A549 (cell line): ENCODE results near the gene KHNYN. TPM values are rescaled to one million over a fixed set of nuclear protein-coding genes. Genes with fewer than 3 reads are reported as not detected.

Experiments
- ATAC-seq, 2 experiments: fragments of 200-7000 bp in 1 of 2; fragments of >200 bp in 1 of 2; cut with Nextera tagmentation in 1 of 2; cut with Tn5 transposase in 1 of 2; 3 replicates each; pipeline versions ENCODE4 v1.8.0 to v1.9.1; 2018 to 2020; ENCODE audit warnings: mild to moderate bottlenecking in 1 of 2, moderate library complexity in 1 of 2
- CTCF ChIA-PET: fragments of 300-600 bp; sonication (Branson Sonifier 250); formaldehyde crosslinking; extraction: SDS; loops from one replicate; lab custom pipeline; 2021; ENCODE audit warnings: antibody characterized with exemption, inconsistent platforms; lab: Yijun Ruan, JAX
- POLR2A ChIA-PET: fragments of 350-600 bp; formaldehyde crosslinking; extraction: SDS; loops from one replicate; lab custom pipeline; 2021; ENCODE audit warnings: antibody characterized with exemption, inconsistent platforms; lab: Yijun Ruan, JAX
- DNase-seq, 2 experiments: peaks; one replicate each; pipeline versions ENCODE4 v3.0.0 to v3.0.0-alpha.2; 2011 to 2016; ENCODE audit warnings: low read depth in 1 of 2, low spot score in 1 of 2
- FAIRE-seq: peaks from 2 replicates; lab custom pipeline; 2011; peaks lifted over from hg19 to GRCh38; lab: Jason Lieb, UNC
- H3K27ac ChIP-seq, 2 experiments: fragments of >200 bp; sonication (Bioruptor Twin); formaldehyde crosslinking; 3 replicates each; pipeline ENCODE4 v1.5.1; 2016 to 2017
- H3K4me1 ChIP-seq: fragments of >200 bp; sonication (Bioruptor Twin); formaldehyde crosslinking; 3 replicates; pipeline ENCODE4 v1.6.1; 2016
- H3K4me2 ChIP-seq: fragments of >200 bp; sonication (Bioruptor Twin); formaldehyde crosslinking; 3 replicates; pipeline ENCODE4 v1.6.1; 2016
- H3K4me3 ChIP-seq: fragments of >200 bp; sonication (Bioruptor Twin); formaldehyde crosslinking; 3 replicates; pipeline ENCODE4 v1.5.1; 2016
- H3K9me3 ChIP-seq: fragments of >200 bp; sonication (Bioruptor Twin); formaldehyde crosslinking; 3 replicates; pipeline ENCODE4 v1.6.1; 2016
- CBX8 ChIP-seq: fragments of 200-600 bp; sonication (generic); IDR thresholded peaks from 2 replicates; pipeline ENCODE4 v1.6.1; 2016
- CHD4 ChIP-seq: fragments of 200-600 bp; sonication (generic); IDR thresholded peaks from 2 replicates; pipeline ENCODE4 v1.6.1; 2016; ENCODE audit warnings: antibody characterized with exemption, mild to moderate bottlenecking, borderline replicate concordance
- EHF ChIP-seq: fragments of 250-450 bp; sonication (Bioruptor Pico); IDR thresholded peaks from 2 replicates; pipeline ENCODE4 v1.5.0; 2020; ENCODE audit warnings: mild to moderate bottlenecking
- ESRRA ChIP-seq: fragments of 150-350 bp; IDR thresholded peaks from 2 replicates; pipeline ENCODE4 v1.6.1; 2014; ENCODE audit warnings: mild to moderate bottlenecking, low read length, borderline replicate concordance
- FOSB ChIP-seq: fragments of 250-450 bp; sonication (Bioruptor Pico); IDR thresholded peaks from 2 replicates; pipeline ENCODE4 v1.5.0; 2020; ENCODE audit warnings: mild to moderate bottlenecking, moderate library complexity
- FOSL2 ChIP-seq, 2 experiments: fragments of 450-650 bp in 1 of 2; fragments of >200 bp in 1 of 2; sonication (Bioruptor Twin) in 1 of 2; formaldehyde crosslinking; IDR thresholded peaks; 2 replicates each; pipeline versions ENCODE4 v1.5.0 to v1.6.1; 2016 to 2020; ENCODE audit warnings: mild to moderate bottlenecking in 1 of 2, moderate library complexity in 1 of 2
- FOXS1 ChIP-seq: fragments of 250-450 bp; sonication (Bioruptor Pico); IDR thresholded peaks from 2 replicates; pipeline ENCODE4 v1.5.0; 2020; ENCODE audit warnings: mild to moderate bottlenecking, moderate library complexity
- HES2 ChIP-seq: fragments of >200 bp; sonication (Bioruptor Twin); formaldehyde crosslinking; IDR thresholded peaks from 2 replicates; pipeline ENCODE4 v1.6.1; 2016
- HOXB13 ChIP-seq: fragments of 250-450 bp; sonication (Bioruptor Pico); IDR thresholded peaks from 2 replicates; pipeline ENCODE4 v1.5.0; 2020; ENCODE audit warnings: low read depth, mild to moderate bottlenecking, moderate library complexity
- MAZ ChIP-seq: fragments of 150-350 bp; IDR thresholded peaks from 2 replicates; pipeline ENCODE4 v1.6.1; 2014; ENCODE audit warnings: antibody characterized with exemption, low read depth, low read length, borderline replicate concordance
- MYC ChIP-seq: IDR thresholded peaks from 2 replicates; pipeline ENCODE4 v1.6.1; 2012; ENCODE audit warnings: mild to moderate bottlenecking, inconsistent platforms, low read length, improper control_type of control experiment, borderline replicate concordance
- NFE2L2 ChIP-seq: fragments of 150-350 bp; conservative IDR thresholded peaks from 2 replicates; pipeline ENCODE4 v1.6.1; 2014; ENCODE audit warnings: low read length
- NPAS2 ChIP-seq: fragments of 250-450 bp; sonication (Bioruptor Pico); IDR thresholded peaks from 2 replicates; pipeline ENCODE4 v1.8.0; 2022; ENCODE audit warnings: mild to moderate bottlenecking, moderate library complexity, borderline replicate concordance
- RAD21 ChIP-seq, 2 experiments: fragments of >200 bp in 1 of 2; sonication (Bioruptor Twin) in 1 of 2; formaldehyde crosslinking in 1 of 2; IDR thresholded peaks in 1 of 2; conservative IDR thresholded peaks in 1 of 2; 2 replicates in 1 of 2; 3 replicates in 1 of 2; pipeline ENCODE4 v1.6.1; 2012 to 2018; ENCODE audit warnings: inconsistent platforms in 1 of 2
- RARB ChIP-seq: fragments of 250-450 bp; sonication (Bioruptor Pico); IDR thresholded peaks from 2 replicates; pipeline ENCODE4 v1.8.0; 2021; ENCODE audit warnings: mild to moderate bottlenecking, moderate library complexity
- REST ChIP-seq: fragments of 200-600 bp; sonication (generic); IDR thresholded peaks from 2 replicates; pipeline ENCODE4 v1.6.1; 2016; ENCODE audit warnings: antibody characterized with exemption, mild to moderate bottlenecking, moderate library complexity
- RFX5 ChIP-seq: fragments of 450-650 bp; IDR thresholded peaks from 2 replicates; pipeline ENCODE4 v1.7.1; 2014; ENCODE audit warnings: antibody characterized with exemption, mild to moderate bottlenecking, moderate library complexity
- SMC3 ChIP-seq: fragments of >200 bp; sonication (Bioruptor Twin); formaldehyde crosslinking; IDR thresholded peaks from 3 replicates; pipeline ENCODE4 v1.6.1; 2018; ENCODE audit warnings: inconsistent platforms
- USF2 ChIP-seq: fragments of 450-650 bp; IDR thresholded peaks from 2 replicates; pipeline ENCODE4 v1.6.1; 2014; ENCODE audit warnings: antibody characterized with exemption
- ZC3H11A ChIP-seq: fragments of 450-650 bp; IDR thresholded peaks from 2 replicates; pipeline ENCODE4 v1.6.1; 2014; ENCODE audit warnings: antibody characterized with exemption, mild to moderate bottlenecking
- ZNF302 ChIP-seq: fragments of 250-450 bp; sonication (Bioruptor Pico); IDR thresholded peaks from 2 replicates; pipeline ENCODE4 v1.9.0; 2021; ENCODE audit warnings: inconsistent platforms, mild to moderate bottlenecking, moderate library complexity
- WGBS: methylation state at CpG from one replicate; pipeline ENCODE4 v1.1.6; 2017; ENCODE audit errors: missing lambda C conversion rate; 5-methylcytosine and 5-hydroxymethylcytosine counted together
- polyA plus RNA-seq, 4 experiments: library from polyadenylated mRNA; depleted of rRNA in 3 of 4; stranded (reverse); fragments of >200 nt; fragmentation: RNase III in 1 of 4; extraction: RNeasy Plus Mini Kit Qiagen cat#74134 plus additional on column Dnase treatment in 1 of 4; gene quantifications; 2 replicates in 3 of 4; 3 replicates in 1 of 4; pipeline ENCODE4 v1.2.3, GENCODE V29; 2011 to 2017
- TF ChIP-seq, protein P1 (sequence below): fragments of >200 bp; sonication (Bioruptor Twin); formaldehyde crosslinking; IDR thresholded peaks from 3 replicates; pipeline ENCODE4 v1.5.1; 2016
- TF ChIP-seq, protein P2 (sequence below): fragments of 250-450 bp; sonication (Bioruptor Pico); IDR thresholded peaks from 2 replicates; pipeline ENCODE4 v1.5.0; 2021; ENCODE audit warnings: mild to moderate bottlenecking, moderate library complexity, borderline replicate concordance
- TF ChIP-seq, protein P3 (sequence below): IDR thresholded peaks from 2 replicates; pipeline ENCODE4 v1.6.1; 2012; ENCODE audit warnings: low read depth, borderline replicate concordance

KHNYN gene
- polyA plus RNA-seq, 2 of the 4 experiments (the other 2 are of a cell fraction): 19.0 to 26.4 TPM

DNA sequence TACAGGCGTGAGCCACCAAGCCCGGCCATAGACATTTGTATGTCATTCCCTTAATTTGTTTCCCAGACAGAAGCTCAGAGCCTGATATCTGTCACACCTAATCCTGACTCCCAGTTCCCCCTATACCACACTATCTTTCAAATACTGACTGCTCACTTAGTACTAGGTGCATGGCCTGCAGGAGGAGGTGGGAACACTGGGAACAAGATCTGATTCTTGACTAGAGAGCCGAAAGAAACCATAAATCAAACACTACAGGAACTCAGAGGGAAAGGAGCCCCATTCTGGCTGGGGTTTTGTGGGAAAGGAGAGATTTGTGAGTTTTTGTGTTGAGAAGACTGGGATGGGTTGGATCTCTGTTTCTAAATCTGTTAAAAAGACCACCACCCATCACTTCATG is 4.9 kb downstream of the KHNYN start:
- CTCF ChIA-PET: interaction anchor here (4.1 to 18.0 kb wide), 4 partner anchors 10 to 115 kb away, joined by 20 to 1142 read pairs (median 146); partner anchors contain the start of genes ADCY4, CIDEB, DHRS1 and LTB4R

GRCh38 chr14:24435192-24435810 is 5.5 kb downstream of the KHNYN start:
- H3K4me2 ChIP-seq: no peak overlapping the region
- POLR2A ChIA-PET: interaction anchor here (1.1 to 3.1 kb wide), 3 partner anchors 16 to 193 kb away, joined by 3 to 19 read pairs (median 4); partner anchors contain the start of gene TINF2
- 76% methylated on average over 2 of the region's 2 CpGs for WGBS
- no peak for TF ChIP-seq NPAS2 (CRISPR knock-in tag)
- TF ChIP-seq ZNF302 (CRISPR knock-in tag): no peak
- TF ChIP-seq USF2: no peak
- no peak for TF ChIP-seq RAD21 (conservative IDR thresholded peaks at IDR 0.05 in 1 of 2, IDR thresholded peaks at IDR 0.05 in 1 of 2)
- no peak for TF ChIP-seq HES2
- no peak for TF ChIP-seq RARB
- TF ChIP-seq FOSL2 (IDR thresholded peaks at IDR 0.05): no peak
- TF ChIP-seq FOSL2 (CRISPR knock-in tag; IDR thresholded peaks at IDR 0.05): no peak
- no peak for TF ChIP-seq CBX8
- TF ChIP-seq SMC3: no peak
- no peak for TF ChIP-seq RFX5
- TF ChIP-seq FOXS1 (CRISPR knock-in tag): no peak
- no peak for TF ChIP-seq CHD4
- TF ChIP-seq, protein P1, sequence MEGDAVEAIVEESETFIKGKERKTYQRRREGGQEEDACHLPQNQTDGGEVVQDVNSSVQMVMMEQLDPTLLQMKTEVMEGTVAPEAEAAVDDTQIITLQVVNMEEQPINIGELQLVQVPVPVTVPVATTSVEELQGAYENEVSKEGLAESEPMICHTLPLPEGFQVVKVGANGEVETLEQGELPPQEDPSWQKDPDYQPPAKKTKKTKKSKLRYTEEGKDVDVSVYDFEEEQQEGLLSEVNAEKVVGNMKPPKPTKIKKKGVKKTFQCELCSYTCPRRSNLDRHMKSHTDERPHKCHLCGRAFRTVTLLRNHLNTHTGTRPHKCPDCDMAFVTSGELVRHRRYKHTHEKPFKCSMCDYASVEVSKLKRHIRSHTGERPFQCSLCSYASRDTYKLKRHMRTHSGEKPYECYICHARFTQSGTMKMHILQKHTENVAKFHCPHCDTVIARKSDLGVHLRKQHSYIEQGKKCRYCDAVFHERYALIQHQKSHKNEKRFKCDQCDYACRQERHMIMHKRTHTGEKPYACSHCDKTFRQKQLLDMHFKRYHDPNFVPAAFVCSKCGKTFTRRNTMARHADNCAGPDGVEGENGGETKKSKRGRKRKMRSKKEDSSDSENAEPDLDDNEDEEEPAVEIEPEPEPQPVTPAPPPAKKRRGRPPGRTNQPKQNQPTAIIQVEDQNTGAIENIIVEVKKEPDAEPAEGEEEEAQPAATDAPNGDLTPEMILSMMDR: no peak
- TF ChIP-seq ZC3H11A: no peak
- no peak for TF ChIP-seq NFE2L2
- TF ChIP-seq, protein P2, sequence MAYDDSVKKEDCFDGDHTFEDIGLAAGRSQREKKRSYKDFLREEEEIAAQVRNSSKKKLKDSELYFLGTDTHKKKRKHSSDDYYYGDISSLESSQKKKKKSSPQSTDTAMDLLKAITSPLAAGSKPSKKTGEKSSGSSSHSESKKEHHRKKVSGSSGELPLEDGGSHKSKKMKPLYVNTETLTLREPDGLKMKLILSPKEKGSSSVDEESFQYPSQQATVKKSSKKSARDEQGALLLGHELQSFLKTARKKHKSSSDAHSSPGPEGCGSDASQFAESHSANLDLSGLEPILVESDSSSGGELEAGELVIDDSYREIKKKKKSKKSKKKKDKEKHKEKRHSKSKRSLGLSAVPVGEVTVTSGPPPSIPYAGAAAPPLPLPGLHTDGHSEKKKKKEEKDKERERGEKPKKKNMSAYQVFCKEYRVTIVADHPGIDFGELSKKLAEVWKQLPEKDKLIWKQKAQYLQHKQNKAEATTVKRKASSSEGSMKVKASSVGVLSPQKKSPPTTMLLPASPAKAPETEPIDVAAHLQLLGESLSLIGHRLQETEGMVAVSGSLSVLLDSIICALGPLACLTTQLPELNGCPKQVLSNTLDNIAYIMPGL: no peak
- TF ChIP-seq, protein P3, sequence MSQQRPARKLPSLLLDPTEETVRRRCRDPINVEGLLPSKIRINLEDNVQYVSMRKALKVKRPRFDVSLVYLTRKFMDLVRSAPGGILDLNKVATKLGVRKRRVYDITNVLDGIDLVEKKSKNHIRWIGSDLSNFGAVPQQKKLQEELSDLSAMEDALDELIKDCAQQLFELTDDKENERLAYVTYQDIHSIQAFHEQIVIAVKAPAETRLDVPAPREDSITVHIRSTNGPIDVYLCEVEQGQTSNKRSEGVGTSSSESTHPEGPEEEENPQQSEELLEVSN: no peak

More for the DNA sequence above, 4.9 kb downstream of the KHNYN start:
- H3K27ac ChIP-seq: no peak overlapping the region
- TF ChIP-seq ESRRA (no peak), EHF (CRISPR knock-in tag) (no peak), MAZ (no peak), HOXB13 (CRISPR knock-in tag) (no peak), FOSB (CRISPR knock-in tag) (no peak), MYC (no peak), REST (no peak)
- no peak overlapping the region for H3K4me3 ChIP-seq
- POLR2A ChIA-PET: interaction anchor here (1.2 kb wide), 1 partner anchor 16 kb away, joined by 3 read pairs; no protein-coding TSS in a partner anchor
- peaks cover 8% of the 10 kb centered on the region for H3K4me1 ChIP-seq
- DNase-seq: no peak
- no peaks in the 10 kb centered on the region for H3K9me3 ChIP-seq
- ATAC-seq: no peak
- no peak for FAIRE-seq
- 92% methylated on average over 3 of the region's 3 CpGs for WGBS
- no peak overlapping the region for H3K4me2 ChIP-seq

More at GRCh38 chr14:24435192-24435810, 5.5 kb downstream of the KHNYN start:
- CTCF ChIA-PET: interaction anchor here (0.6 to 18.0 kb wide), 15 partner anchors 10 to 192 kb away, joined by 3 to 1142 read pairs (median 10); partner anchors contain the start of genes ADCY4, CIDEB, DHRS1 and LTB4R
- FAIRE-seq: no peak
- DNase-seq: no peak
- H3K27ac ChIP-seq: no peak overlapping the region
- ATAC-seq: no peak
- no peaks in the 10 kb centered on the region for H3K9me3 ChIP-seq
- H3K4me3 ChIP-seq: no peak overlapping the region
- H3K4me1 ChIP-seq: peaks cover 8% of the 10 kb centered on the region
